Measurements from ENCODE around the gene TUBGCP6.

DNA sequence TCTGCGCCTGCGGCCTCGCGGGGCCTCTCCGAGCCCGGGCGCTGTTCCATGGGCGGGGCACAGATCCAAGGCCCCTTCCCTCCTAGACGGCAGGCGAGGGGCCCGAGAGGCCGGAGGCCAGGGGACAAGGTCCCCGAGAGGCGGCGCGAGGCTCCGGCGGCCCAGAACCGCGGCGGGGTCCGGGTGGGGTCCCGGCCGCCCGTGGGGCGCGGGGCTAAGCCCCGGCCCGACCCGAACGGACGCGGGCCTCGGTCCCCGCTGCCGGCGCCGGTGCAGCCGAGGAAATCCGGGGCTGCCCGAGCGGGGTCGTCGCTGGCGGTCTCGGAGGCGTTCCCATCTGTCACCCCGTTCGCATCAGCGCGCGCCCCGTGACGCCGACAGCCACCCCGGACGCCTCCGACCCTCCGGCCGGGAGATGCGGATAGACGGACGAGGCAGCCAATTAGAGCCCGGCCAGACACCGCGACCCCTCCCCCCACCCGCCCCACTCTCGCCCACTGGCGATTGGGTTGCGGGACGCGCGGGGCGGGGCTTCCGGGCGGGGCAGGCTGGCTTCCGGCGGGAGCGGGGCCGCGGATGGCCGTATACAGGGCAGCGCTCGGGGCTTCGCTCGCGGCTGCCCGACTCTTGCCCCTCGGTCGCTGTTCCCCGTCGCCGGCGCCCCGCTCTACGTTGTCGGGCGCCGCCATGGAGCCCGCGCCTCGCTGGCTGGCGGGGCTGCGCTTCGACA lies 44.2 kb downstream of the TUBGCP6 start, which contains the start of gene SELENOO:
- TF ChIP-seq, protein P1, sequence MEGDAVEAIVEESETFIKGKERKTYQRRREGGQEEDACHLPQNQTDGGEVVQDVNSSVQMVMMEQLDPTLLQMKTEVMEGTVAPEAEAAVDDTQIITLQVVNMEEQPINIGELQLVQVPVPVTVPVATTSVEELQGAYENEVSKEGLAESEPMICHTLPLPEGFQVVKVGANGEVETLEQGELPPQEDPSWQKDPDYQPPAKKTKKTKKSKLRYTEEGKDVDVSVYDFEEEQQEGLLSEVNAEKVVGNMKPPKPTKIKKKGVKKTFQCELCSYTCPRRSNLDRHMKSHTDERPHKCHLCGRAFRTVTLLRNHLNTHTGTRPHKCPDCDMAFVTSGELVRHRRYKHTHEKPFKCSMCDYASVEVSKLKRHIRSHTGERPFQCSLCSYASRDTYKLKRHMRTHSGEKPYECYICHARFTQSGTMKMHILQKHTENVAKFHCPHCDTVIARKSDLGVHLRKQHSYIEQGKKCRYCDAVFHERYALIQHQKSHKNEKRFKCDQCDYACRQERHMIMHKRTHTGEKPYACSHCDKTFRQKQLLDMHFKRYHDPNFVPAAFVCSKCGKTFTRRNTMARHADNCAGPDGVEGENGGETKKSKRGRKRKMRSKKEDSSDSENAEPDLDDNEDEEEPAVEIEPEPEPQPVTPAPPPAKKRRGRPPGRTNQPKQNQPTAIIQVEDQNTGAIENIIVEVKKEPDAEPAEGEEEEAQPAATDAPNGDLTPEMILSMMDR (IDR thresholded peaks at IDR 0.05; ENCODE audit: poor library complexity) = no peak
- no peak for TF ChIP-seq EZH2 (IDR thresholded peaks at IDR 0.05; ENCODE audit: borderline replicate concordance)

Measured in hepatocyte (in vitro differentiated cells).